ENCODE data around the gene EBF3. TPM values are rescaled to one million over a fixed set of nuclear protein-coding genes. Genes with fewer than 3 reads are reported as not detected.

The EBF3 gene
- total RNA-seq, 1 experiment from 2014 or later = 56.2 TPM

DNA sequence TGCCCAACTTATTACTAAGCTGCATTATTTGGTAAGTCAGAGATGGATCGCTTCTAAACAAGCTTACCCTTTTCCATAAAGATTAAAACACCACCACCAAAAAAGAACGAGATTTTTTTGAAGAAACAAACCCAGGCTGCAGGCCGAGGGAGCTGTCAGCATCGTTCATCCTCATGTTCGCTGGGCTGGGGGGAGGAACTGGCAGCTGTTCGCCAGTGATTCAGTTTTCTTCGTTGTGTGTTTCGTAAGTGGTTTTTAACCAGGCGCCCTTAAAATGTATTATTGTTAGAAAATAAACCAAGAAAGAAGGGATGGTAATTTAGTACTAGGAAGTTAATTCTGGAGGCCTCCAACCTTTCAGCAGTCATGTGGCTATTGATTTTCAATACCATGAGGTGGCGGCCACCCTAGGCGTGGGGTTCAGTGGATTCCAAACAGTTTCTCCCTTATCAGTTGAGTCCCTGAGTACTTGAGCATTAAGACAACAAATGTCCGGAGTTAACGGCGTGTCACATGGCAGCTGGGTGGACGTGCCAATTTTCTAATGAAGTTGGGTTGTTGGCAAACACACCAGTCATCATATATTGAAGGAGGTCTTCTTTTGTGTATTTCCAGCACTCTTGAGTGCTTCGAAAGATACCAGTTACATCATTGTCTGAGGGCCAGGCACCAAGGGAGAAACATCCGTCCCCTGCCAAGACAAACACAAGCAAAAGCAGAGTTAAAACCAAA is 173.2 kb downstream of the EBF3 start:
- ChIA-PET POLR2A (ENCODE audit: low non-redundant PET) (no interaction called here), CTCF (no interaction called here)
- no TSS peak for BruUV-seq (replicated peaks)
- Histone ChIP-seq H3K27me3 (replicated peaks; ENCODE audit: insufficient read depth, low read depth, low read length, poor library complexity) (no peaks in the 10 kb centered on the region), H3K9me3 (ENCODE audit: low read depth, low read length, poor library complexity, severe bottlenecking) (no peaks in the 10 kb centered on the region), H3K27ac (ENCODE audit: low read depth, low read length, poor library complexity, severe bottlenecking) (no peak overlapping the region), H3K36me3 (ENCODE audit: insufficient read depth, low read length, poor library complexity, severe bottlenecking) (no peaks in the 10 kb centered on the region), H3K4me1 (ENCODE audit: insufficient read depth, low read length, poor library complexity, severe bottlenecking) (peaks cover 12% of the 10 kb centered on the region), H3K4me3 (ENCODE audit: low read depth, low read length, poor library complexity, severe bottlenecking) (no peak overlapping the region)
- DNase-seq (ENCODE audit: low spot score) = no peak
- intact Hi-C loops (cut with micrococcal nuclease; ENCODE audit: unreplicated experiment) = no loop called here
- TF ChIP-seq, protein P1, sequence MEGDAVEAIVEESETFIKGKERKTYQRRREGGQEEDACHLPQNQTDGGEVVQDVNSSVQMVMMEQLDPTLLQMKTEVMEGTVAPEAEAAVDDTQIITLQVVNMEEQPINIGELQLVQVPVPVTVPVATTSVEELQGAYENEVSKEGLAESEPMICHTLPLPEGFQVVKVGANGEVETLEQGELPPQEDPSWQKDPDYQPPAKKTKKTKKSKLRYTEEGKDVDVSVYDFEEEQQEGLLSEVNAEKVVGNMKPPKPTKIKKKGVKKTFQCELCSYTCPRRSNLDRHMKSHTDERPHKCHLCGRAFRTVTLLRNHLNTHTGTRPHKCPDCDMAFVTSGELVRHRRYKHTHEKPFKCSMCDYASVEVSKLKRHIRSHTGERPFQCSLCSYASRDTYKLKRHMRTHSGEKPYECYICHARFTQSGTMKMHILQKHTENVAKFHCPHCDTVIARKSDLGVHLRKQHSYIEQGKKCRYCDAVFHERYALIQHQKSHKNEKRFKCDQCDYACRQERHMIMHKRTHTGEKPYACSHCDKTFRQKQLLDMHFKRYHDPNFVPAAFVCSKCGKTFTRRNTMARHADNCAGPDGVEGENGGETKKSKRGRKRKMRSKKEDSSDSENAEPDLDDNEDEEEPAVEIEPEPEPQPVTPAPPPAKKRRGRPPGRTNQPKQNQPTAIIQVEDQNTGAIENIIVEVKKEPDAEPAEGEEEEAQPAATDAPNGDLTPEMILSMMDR (conservative IDR thresholded peaks at IDR 0.05; ENCODE audit: low read depth, low read length) = no peak
- TF ChIP-seq EZH2 (IDR thresholded peaks at IDR 0.05; ENCODE audit: borderline replicate concordance, low read depth, low read length, poor library complexity, severe bottlenecking) = no peak

DNA sequence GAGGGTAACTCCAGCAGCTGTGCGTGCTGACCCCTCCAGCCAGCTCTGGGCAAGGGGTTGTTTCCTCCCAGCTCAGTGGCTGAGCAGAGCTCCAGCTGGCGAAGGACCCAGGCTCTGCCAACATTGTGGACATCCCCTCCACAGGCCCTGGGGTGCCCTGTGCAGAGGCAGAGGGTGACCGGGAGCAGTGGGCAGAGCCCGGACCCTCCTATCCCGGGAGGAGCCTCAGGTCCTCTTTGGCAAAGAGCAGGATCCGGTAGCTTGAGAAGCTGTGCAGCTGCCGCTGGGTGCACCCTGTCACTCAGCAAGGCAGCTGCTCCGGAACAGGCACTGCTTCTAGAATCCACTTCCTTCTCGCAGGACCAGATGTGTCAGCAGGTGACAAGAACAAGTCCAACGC is 175.9 kb downstream of the EBF3 start:
- BruUV-seq (replicated peaks) = no TSS peak
- H3K27ac ChIP-seq (ENCODE audit: low read depth, low read length, poor library complexity, severe bottlenecking) = no peak overlapping the region
- no peaks in the 10 kb centered on the region for H3K27me3 ChIP-seq (replicated peaks; ENCODE audit: insufficient read depth, low read depth, low read length, poor library complexity)
- no peak overlapping the region for H3K4me3 ChIP-seq (ENCODE audit: low read depth, low read length, poor library complexity, severe bottlenecking)
- ChIA-PET CTCF (no interaction called here), POLR2A (ENCODE audit: low non-redundant PET) (no interaction called here)
- no peak for TF ChIP-seq EZH2 (IDR thresholded peaks at IDR 0.05; ENCODE audit: borderline replicate concordance, low read depth, low read length, poor library complexity, severe bottlenecking)
- TF ChIP-seq, protein P1 (conservative IDR thresholded peaks at IDR 0.05; ENCODE audit: low read depth, low read length) = no peak
- intact Hi-C loops (cut with micrococcal nuclease; ENCODE audit: unreplicated experiment) = no loop called here
- H3K4me1 ChIP-seq (ENCODE audit: insufficient read depth, low read length, poor library complexity, severe bottlenecking) = peaks cover 12% of the 10 kb centered on the region
- H3K36me3 ChIP-seq (ENCODE audit: insufficient read depth, low read length, poor library complexity, severe bottlenecking) = no peaks in the 10 kb centered on the region
- H3K9me3 ChIP-seq (ENCODE audit: low read depth, low read length, poor library complexity, severe bottlenecking) = no peaks in the 10 kb centered on the region
- no peak for DNase-seq (ENCODE audit: low spot score)

DNA sequence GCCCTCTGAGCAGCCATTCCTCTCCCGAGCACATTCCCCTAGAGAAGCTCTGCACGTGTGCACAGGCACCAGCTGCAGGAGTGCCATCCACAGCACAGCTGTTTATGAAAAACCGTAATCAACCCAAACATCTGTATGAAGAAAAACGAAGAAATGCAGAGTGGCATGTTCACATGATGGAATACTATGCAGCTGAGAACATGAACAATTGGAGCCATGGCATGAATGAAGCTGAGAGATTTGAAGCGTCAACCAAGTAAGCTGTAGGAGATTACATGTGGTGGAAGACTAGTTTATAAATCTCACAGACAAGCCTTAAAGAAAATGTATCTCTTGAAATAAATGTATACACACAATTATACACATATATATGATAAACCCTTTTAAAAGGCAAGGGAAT is 176.5 kb downstream of the EBF3 start:
- no peak for TF ChIP-seq EZH2 (IDR thresholded peaks at IDR 0.05; ENCODE audit: borderline replicate concordance, low read depth, low read length, poor library complexity, severe bottlenecking)
- TF ChIP-seq, protein P1 (conservative IDR thresholded peaks at IDR 0.05; ENCODE audit: low read depth, low read length) = no peak
- ChIA-PET POLR2A (ENCODE audit: low non-redundant PET) (no interaction called here), CTCF (no interaction called here)
- Histone ChIP-seq H3K27me3 (replicated peaks; ENCODE audit: insufficient read depth, low read depth, low read length, poor library complexity) (no peaks in the 10 kb centered on the region), H3K36me3 (ENCODE audit: insufficient read depth, low read length, poor library complexity, severe bottlenecking) (no peaks in the 10 kb centered on the region), H3K27ac (ENCODE audit: low read depth, low read length, poor library complexity, severe bottlenecking) (no peak overlapping the region), H3K4me3 (ENCODE audit: low read depth, low read length, poor library complexity, severe bottlenecking) (no peak overlapping the region), H3K9me3 (ENCODE audit: low read depth, low read length, poor library complexity, severe bottlenecking) (no peaks in the 10 kb centered on the region), H3K4me1 (ENCODE audit: insufficient read depth, low read length, poor library complexity, severe bottlenecking) (peaks cover 7% of the 10 kb centered on the region)
- DNase-seq (ENCODE audit: low spot score) = no peak
- intact Hi-C loops (cut with micrococcal nuclease; ENCODE audit: unreplicated experiment) = no loop called here
- BruUV-seq (replicated peaks) = no TSS peak

Data from A673 (cell line).